HEK293 (cell line): ENCODE data around the gene CAV2.

Source experiments
- CTCF ChIP-seq: fragments of 450-650 bp; formaldehyde crosslinking; IDR thresholded peaks from 2 replicates; pipeline ENCODE4 v1.5.1; 2016; ENCODE audit warnings: missing biosample characterization, missing genetic modification characterization
- GLIS1 ChIP-seq: fragments of 450-650 bp; formaldehyde crosslinking; IDR thresholded peaks from 2 replicates; pipeline ENCODE4 v1.5.1; 2016; ENCODE audit warnings: missing biosample characterization, missing genetic modification characterization
- GLIS2 ChIP-seq: fragments of 450-650 bp; formaldehyde crosslinking; IDR thresholded peaks from 2 replicates; pipeline ENCODE4 v1.5.1; 2016; ENCODE audit warnings: missing biosample characterization, missing genetic modification characterization
- KLF1 ChIP-seq: fragments of 450-650 bp; formaldehyde crosslinking; IDR thresholded peaks from 2 replicates; pipeline ENCODE4 v1.5.1; 2016; ENCODE audit warnings: missing biosample characterization, missing genetic modification characterization
- KLF16 ChIP-seq: fragments of 450-650 bp; formaldehyde crosslinking; IDR thresholded peaks from 2 replicates; pipeline ENCODE4 v1.5.1; 2017; ENCODE audit warnings: missing biosample characterization, missing genetic modification characterization
- KLF8 ChIP-seq: fragments of 450-650 bp; formaldehyde crosslinking; IDR thresholded peaks from 2 replicates; pipeline ENCODE4 v1.5.1; 2016; ENCODE audit warnings: missing biosample characterization, missing genetic modification characterization
- REST ChIP-seq: fragments of 450-650 bp; formaldehyde crosslinking; IDR thresholded peaks from 2 replicates; pipeline ENCODE4 v1.5.1; 2016; ENCODE audit warnings: missing biosample characterization, missing genetic modification characterization
- SCRT1 ChIP-seq: fragments of 450-650 bp; formaldehyde crosslinking; IDR thresholded peaks from 2 replicates; pipeline ENCODE4 v1.5.1; 2016; ENCODE audit warnings: missing biosample characterization, missing genetic modification characterization, borderline replicate concordance
- SP2 ChIP-seq: fragments of 450-650 bp; formaldehyde crosslinking; IDR thresholded peaks from 2 replicates; pipeline ENCODE4 v1.5.1; 2016; ENCODE audit warnings: missing biosample characterization, missing genetic modification characterization
- SP7 ChIP-seq: fragments of 450-650 bp; formaldehyde crosslinking; IDR thresholded peaks from 2 replicates; pipeline ENCODE4 v1.5.1; 2016; ENCODE audit warnings: missing biosample characterization, missing genetic modification characterization
- ZBTB17 ChIP-seq: fragments of 450-650 bp; formaldehyde crosslinking; IDR thresholded peaks from 2 replicates; pipeline ENCODE4 v1.5.1; 2016; ENCODE audit warnings: missing biosample characterization, missing genetic modification characterization
- ZBTB8A ChIP-seq: fragments of 450-650 bp; formaldehyde crosslinking; IDR thresholded peaks from 2 replicates; pipeline ENCODE4 v1.5.1; 2016; ENCODE audit warnings: missing biosample characterization, missing genetic modification characterization
- ZNF138 ChIP-seq: fragments of 450-650 bp; formaldehyde crosslinking; IDR thresholded peaks from 2 replicates; pipeline ENCODE4 v1.5.1; 2016; ENCODE audit warnings: missing biosample characterization, missing genetic modification characterization, borderline replicate concordance
- ZNF148 ChIP-seq: fragments of 450-650 bp; formaldehyde crosslinking; IDR thresholded peaks from 2 replicates; pipeline ENCODE4 v1.5.0; 2017; ENCODE audit warnings: missing biosample characterization, missing genetic modification characterization, borderline replicate concordance
- ZNF155 ChIP-seq: fragments of 450-650 bp; formaldehyde crosslinking; IDR thresholded peaks from 2 replicates; pipeline ENCODE4 v1.5.1; 2016; ENCODE audit warnings: missing biosample characterization, missing genetic modification characterization
- ZNF239 ChIP-seq: fragments of 450-650 bp; formaldehyde crosslinking; IDR thresholded peaks from 2 replicates; pipeline ENCODE4 v1.5.1; 2016; ENCODE audit warnings: missing biosample characterization, missing genetic modification characterization
- ZNF26 ChIP-seq: fragments of 450-650 bp; formaldehyde crosslinking; IDR thresholded peaks from 2 replicates; pipeline ENCODE4 v1.5.1; 2016; ENCODE audit warnings: missing biosample characterization, missing genetic modification characterization
- ZNF280C ChIP-seq: fragments of 450-650 bp; formaldehyde crosslinking; IDR thresholded peaks from 2 replicates; pipeline ENCODE4 v1.5.1; 2016; ENCODE audit warnings: missing biosample characterization, missing genetic modification characterization
- ZNF324 ChIP-seq: fragments of 450-650 bp; formaldehyde crosslinking; IDR thresholded peaks from 2 replicates; pipeline ENCODE4 v1.5.1; 2016; ENCODE audit warnings: missing biosample characterization, missing genetic modification characterization
- ZNF366 ChIP-seq: fragments of 450-650 bp; formaldehyde crosslinking; conservative IDR thresholded peaks from 2 replicates; pipeline ENCODE4 v1.5.1; 2016; ENCODE audit warnings: missing biosample characterization, missing genetic modification characterization
- ZNF561 ChIP-seq: fragments of 450-650 bp; IDR thresholded peaks from 2 replicates; pipeline ENCODE4 v1.5.1; 2018; ENCODE audit warnings: missing biosample characterization, missing genetic modification characterization, borderline replicate concordance
- ZNF580 ChIP-seq: fragments of 450-650 bp; formaldehyde crosslinking; IDR thresholded peaks from 2 replicates; pipeline ENCODE4 v1.5.1; 2016; ENCODE audit warnings: missing biosample characterization, missing genetic modification characterization
- ZNF658 ChIP-seq: fragments of 450-650 bp; formaldehyde crosslinking; IDR thresholded peaks from 2 replicates; pipeline ENCODE4; 2016; ENCODE audit warnings: missing biosample characterization, missing genetic modification characterization
- ZNF660 ChIP-seq: fragments of 450-650 bp; IDR thresholded peaks from 2 replicates; pipeline ENCODE4 v1.5.1; 2018; ENCODE audit warnings: missing biosample characterization, mild to moderate bottlenecking, missing genetic modification characterization
- ZNF677 ChIP-seq: fragments of 450-650 bp; IDR thresholded peaks from 2 replicates; pipeline ENCODE4 v1.5.0; 2018; ENCODE audit warnings: missing biosample characterization, mild to moderate bottlenecking, missing genetic modification characterization, moderate library complexity
- ZNF768 ChIP-seq: fragments of 450-650 bp; formaldehyde crosslinking; IDR thresholded peaks from 2 replicates; pipeline ENCODE4 v1.5.1; 2018; ENCODE audit warnings: missing biosample characterization, mild to moderate bottlenecking, missing genetic modification characterization
- ZNF777 ChIP-seq: fragments of 450-650 bp; formaldehyde crosslinking; IDR thresholded peaks from 2 replicates; pipeline ENCODE4 v1.5.1; 2017; ENCODE audit warnings: missing biosample characterization, missing genetic modification characterization, borderline replicate concordance

CAV2 gene

GRCh38 chr7:116525913-116526861 is 26.6 kb downstream of the CAV2 start (continued):
- TF ChIP-seq ZNF148 (tag by site-specific recombination) = no peak
- TF ChIP-seq ZNF239 (tag by site-specific recombination) = no peak
- TF ChIP-seq ZNF155 = no peak
- no peak for TF ChIP-seq SCRT1 (tag by site-specific recombination)
- TF ChIP-seq ZNF138 = no peak
- TF ChIP-seq ZNF324 (tag by site-specific recombination) = 0 out of 2 replicates have a peak, but pooled peaks have one; percentile 31
- TF ChIP-seq ZNF768 = 0 out of 2 replicates have a peak, but pooled peaks have one; percentile 5
- no peak for TF ChIP-seq ZNF280C (tag by site-specific recombination)
- no peak for TF ChIP-seq ZNF677 (tag by site-specific recombination)
- peak; percentile 28; the same call in 1 of the 2 replicates for TF ChIP-seq GLIS2
- TF ChIP-seq KLF1 (tag by site-specific recombination) = peak; percentile 63
- peak; percentile 91 for TF ChIP-seq ZBTB8A (tag by site-specific recombination)
- TF ChIP-seq SP7 (tag by site-specific recombination) = peak; percentile 53; the same call in 1 of the 2 replicates
- TF ChIP-seq KLF8 (tag by site-specific recombination) = peak; percentile 77
- 0 out of 2 replicates have a peak, but pooled peaks have one; percentile 8 for TF ChIP-seq GLIS1
- no peak for TF ChIP-seq ZNF26 (tag by site-specific recombination)
- TF ChIP-seq ZNF777 (tag by site-specific recombination) = 0 out of 2 replicates have a peak, but pooled peaks have one; percentile 51
- TF ChIP-seq ZNF660 (tag by site-specific recombination) = peak; percentile 89
- peak; percentile 89 for TF ChIP-seq ZNF561
- TF ChIP-seq REST (tag by site-specific recombination) = no peak
- TF ChIP-seq SP2 (tag by site-specific recombination) = peak; percentile 59
- TF ChIP-seq KLF16 = peak; percentile 82
- TF ChIP-seq CTCF (tag by site-specific recombination) = peak; percentile 72
- TF ChIP-seq ZBTB17 (tag by site-specific recombination) = peak; percentile 97
- no peak for TF ChIP-seq ZNF366 (tag by site-specific recombination)
- no peak for TF ChIP-seq ZNF658 (tag by site-specific recombination)
- no peak for TF ChIP-seq ZNF580 (tag by site-specific recombination)
